Measurements from ENCODE around the gene ALMS1.
"Not testable (repeated sequence)": the region's sequence is repeated elsewhere in the genome, so short reads cannot be mapped to it uniquely, and the experiment has no call there.

DNA sequence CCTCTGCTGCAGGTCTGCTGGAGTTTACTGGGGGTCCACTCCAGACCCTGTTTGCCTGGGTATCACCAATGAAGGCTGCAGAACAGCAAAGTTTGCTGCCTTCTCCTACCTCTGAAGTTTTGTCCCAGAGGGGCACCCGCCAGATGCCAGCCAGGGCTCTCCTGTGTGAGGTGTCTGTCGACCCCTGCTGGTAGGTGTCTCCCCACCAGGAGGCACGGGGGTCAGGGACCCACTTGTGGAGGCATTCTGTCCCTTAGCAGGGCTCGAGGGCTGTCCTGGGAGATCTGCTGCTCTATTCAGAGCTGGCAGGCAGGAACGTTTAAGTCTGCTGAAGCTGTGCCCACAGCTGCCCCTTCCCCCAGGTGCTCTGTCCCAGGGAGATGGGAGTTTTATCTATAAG lies 124.8 kb downstream of the ALMS1 start:
- TF ChIP-seq, protein P1, sequence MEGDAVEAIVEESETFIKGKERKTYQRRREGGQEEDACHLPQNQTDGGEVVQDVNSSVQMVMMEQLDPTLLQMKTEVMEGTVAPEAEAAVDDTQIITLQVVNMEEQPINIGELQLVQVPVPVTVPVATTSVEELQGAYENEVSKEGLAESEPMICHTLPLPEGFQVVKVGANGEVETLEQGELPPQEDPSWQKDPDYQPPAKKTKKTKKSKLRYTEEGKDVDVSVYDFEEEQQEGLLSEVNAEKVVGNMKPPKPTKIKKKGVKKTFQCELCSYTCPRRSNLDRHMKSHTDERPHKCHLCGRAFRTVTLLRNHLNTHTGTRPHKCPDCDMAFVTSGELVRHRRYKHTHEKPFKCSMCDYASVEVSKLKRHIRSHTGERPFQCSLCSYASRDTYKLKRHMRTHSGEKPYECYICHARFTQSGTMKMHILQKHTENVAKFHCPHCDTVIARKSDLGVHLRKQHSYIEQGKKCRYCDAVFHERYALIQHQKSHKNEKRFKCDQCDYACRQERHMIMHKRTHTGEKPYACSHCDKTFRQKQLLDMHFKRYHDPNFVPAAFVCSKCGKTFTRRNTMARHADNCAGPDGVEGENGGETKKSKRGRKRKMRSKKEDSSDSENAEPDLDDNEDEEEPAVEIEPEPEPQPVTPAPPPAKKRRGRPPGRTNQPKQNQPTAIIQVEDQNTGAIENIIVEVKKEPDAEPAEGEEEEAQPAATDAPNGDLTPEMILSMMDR (IDR thresholded peaks at IDR 0.05), result not testable (repeated sequence)
- TF ChIP-seq, protein P2, sequence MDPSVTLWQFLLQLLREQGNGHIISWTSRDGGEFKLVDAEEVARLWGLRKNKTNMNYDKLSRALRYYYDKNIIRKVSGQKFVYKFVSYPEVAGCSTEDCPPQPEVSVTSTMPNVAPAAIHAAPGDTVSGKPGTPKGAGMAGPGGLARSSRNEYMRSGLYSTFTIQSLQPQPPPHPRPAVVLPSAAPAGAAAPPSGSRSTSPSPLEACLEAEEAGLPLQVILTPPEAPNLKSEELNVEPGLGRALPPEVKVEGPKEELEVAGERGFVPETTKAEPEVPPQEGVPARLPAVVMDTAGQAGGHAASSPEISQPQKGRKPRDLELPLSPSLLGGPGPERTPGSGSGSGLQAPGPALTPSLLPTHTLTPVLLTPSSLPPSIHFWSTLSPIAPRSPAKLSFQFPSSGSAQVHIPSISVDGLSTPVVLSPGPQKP (IDR thresholded peaks at IDR 0.05; ENCODE audit: low read depth, low read length), result not testable (repeated sequence)
